Suprapubic skin (tissue), 4 donors: ENCODE results near the gene PEPD. TPM values are rescaled to one million over a fixed set of nuclear protein-coding genes. Genes with fewer than 3 reads are reported as not detected.

ENCODE experiments used
- DNase-seq, 2 donors: peaks; one replicate each; pipeline ENCODE4 v3.0.0-alpha.2; 2019; ENCODE audit warnings: low spot score in 2 of 2
- H3K27ac ChIP-seq: fragments of 200-600 bp; sonication (generic); one replicate; pipeline ENCODE4 v1.5.1; 2019
- H3K27me3 ChIP-seq: fragments of 200-600 bp; sonication (generic); one replicate; pipeline ENCODE4 v1.5.1; 2019
- H3K36me3 ChIP-seq: fragments of 200-600 bp; sonication (generic); one replicate; pipeline ENCODE4 v1.5.1; 2019
- H3K4me1 ChIP-seq: fragments of 200-600 bp; sonication (generic); one replicate; pipeline ENCODE4 v1.5.1; 2019
- H3K4me3 ChIP-seq: fragments of 200-600 bp; sonication (generic); one replicate; pipeline ENCODE4 v1.5.1; 2019; ENCODE audit warnings: mild to moderate bottlenecking
- H3K9me3 ChIP-seq: fragments of 200-600 bp; sonication (generic); one replicate; pipeline ENCODE4 v1.5.1; 2019
- CTCF ChIP-seq, 2 donors: fragments of 200-600 bp in 1 of 2; fragments of 450-650 bp in 1 of 2; sonication (generic) in 1 of 2; IDR thresholded peaks; one replicate each; pipeline ENCODE4 v1.5.1; 2016 to 2019; ENCODE audit warnings: antibody characterized with exemption in 2 of 2, mild to moderate bottlenecking in 1 of 2, moderate library complexity in 1 of 2
- EP300 ChIP-seq: sonication (generic); formaldehyde crosslinking; IDR thresholded peaks from one replicate; pipeline ENCODE4 v1.6.1; 2017; ENCODE audit warnings: antibody characterized with exemption
- POLR2A ChIP-seq, 2 donors: fragments of 450-650 bp; IDR thresholded peaks; one replicate each; pipeline ENCODE4 v1.6.1; 2017; ENCODE audit warnings: antibody characterized with exemption in 2 of 2, mild to moderate bottlenecking in 2 of 2, moderate library complexity in 2 of 2
- POLR2AphosphoS5 ChIP-seq, 3 donors: sonication (generic); formaldehyde crosslinking; IDR thresholded peaks; one replicate each; pipeline ENCODE4 v1.6.1; 2017; ENCODE audit warnings: antibody characterized with exemption in 3 of 3
- WGBS: methylation state at CpG from one replicate; pipeline ENCODE4 v1.1.5; 2018; 5-methylcytosine and 5-hydroxymethylcytosine counted together
- total RNA-seq, 4 donors: library from RNA; depleted of rRNA; stranded (reverse); fragments of >200 nt; gene quantifications; one replicate each; pipeline ENCODE4 v1.1.0, GENCODE V29; 2016

Gene PEPD
- total RNA-seq, 4 donors from 2014 or later, result 35.2 to 73.8 (median 55.9) TPM

DNA sequence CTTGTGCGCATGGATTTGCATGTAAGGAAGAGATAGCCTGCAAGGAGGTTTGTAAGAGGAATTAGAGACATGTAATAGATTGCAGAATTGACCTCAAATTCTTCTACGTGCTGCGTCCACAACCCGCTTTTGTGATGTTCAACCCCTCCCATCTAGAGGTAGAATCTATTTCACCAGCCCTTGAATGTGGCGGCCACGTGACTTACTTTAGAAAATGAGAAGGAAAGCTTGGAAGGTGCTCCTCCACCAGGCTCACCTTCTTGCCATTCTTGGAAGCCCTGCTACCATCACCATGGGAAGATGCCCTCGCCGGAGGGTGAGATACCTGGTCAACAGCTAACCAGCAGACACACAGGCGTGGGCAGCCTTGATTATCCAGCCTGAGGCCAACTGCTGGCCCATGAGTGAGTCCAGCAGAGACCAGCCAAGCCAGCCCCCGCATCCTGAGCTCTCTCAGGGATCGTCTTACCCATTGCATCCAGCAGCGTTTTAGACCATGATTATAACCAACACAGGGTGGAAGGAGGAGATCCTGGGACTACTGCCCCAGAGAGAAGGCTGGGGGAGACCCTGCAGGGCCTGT, 7.6 kb upstream of the PEPD start:
- H3K27ac ChIP-seq, result no peak overlapping the region
- WGBS, result 67% methylated on average over 12 of the region's 12 CpGs
- peaks cover 51% of the 10 kb centered on the region for H3K27me3 ChIP-seq
- H3K36me3 ChIP-seq, result no peaks in the 10 kb centered on the region
- no peaks in the 10 kb centered on the region for H3K4me1 ChIP-seq
- H3K4me3 ChIP-seq, result no peak overlapping the region
- TF ChIP-seq POLR2AphosphoS5 (IDR thresholded peaks at IDR 0.05), result no peak
- no peak for TF ChIP-seq EP300
- TF ChIP-seq CTCF (IDR thresholded peaks at IDR 0.05), result no peak
- TF ChIP-seq POLR2A (IDR thresholded peaks at IDR 0.05), result no peak
- no peaks in the 10 kb centered on the region for H3K9me3 ChIP-seq
- DNase-seq, result no peak

GRCh38 chr19:33528404-33528803, 6.8 kb upstream of the PEPD start:
- WGBS, result 66% methylated on average over 2 of the region's 2 CpGs
- Histone ChIP-seq H3K9me3 (no peaks in the 10 kb centered on the region), H3K4me3 (no peak overlapping the region), H3K4me1 (no peaks in the 10 kb centered on the region), H3K27me3 (peaks cover 43% of the 10 kb centered on the region), H3K36me3 (no peaks in the 10 kb centered on the region), H3K27ac (no peak overlapping the region)
- DNase-seq, result no peak
- TF ChIP-seq POLR2AphosphoS5 (IDR thresholded peaks at IDR 0.05), result no peak

DNA sequence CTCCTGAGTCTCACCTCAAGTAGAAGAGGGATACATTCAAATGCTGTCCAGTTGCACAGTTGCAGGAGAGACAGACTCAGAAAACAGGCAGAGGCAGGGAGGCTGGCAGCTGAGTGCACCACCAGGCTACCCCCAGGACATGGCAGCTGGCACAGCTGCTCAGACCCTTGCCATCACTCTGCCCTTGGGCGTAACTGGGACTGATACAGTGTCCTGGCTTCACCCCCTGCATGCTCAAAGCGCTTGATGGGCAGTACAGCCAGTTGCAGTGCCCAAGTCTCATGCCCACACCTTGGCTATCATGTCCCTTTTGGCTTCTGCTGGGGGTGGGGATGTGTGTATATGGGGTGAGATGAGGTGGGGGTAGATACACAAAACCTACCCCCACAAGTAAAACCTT, 5.5 kb upstream of the PEPD start:
- Histone ChIP-seq H3K4me3 (no peak overlapping the region), H3K27me3 (peaks cover 33% of the 10 kb centered on the region), H3K4me1 (peaks cover 5% of the 10 kb centered on the region), H3K36me3 (no peaks in the 10 kb centered on the region), H3K9me3 (no peaks in the 10 kb centered on the region), H3K27ac (no peak overlapping the region)
- WGBS, result 80% methylated on average over 1 of the region's 2 CpGs
- no peak for DNase-seq
- TF ChIP-seq EP300, result no peak
- TF ChIP-seq POLR2A (IDR thresholded peaks at IDR 0.05), result no peak
- TF ChIP-seq POLR2AphosphoS5 (IDR thresholded peaks at IDR 0.05), result no peak
- TF ChIP-seq CTCF (IDR thresholded peaks at IDR 0.05), result no peak

GRCh38 chr19:33524024-33524664, 2.6 kb upstream of the PEPD start:
- DNase-seq, result no peak
- Histone ChIP-seq H3K27ac (no peak overlapping the region), H3K27me3 (peaks cover 16% of the 10 kb centered on the region), H3K36me3 (no peaks in the 10 kb centered on the region), H3K4me3 (no peak overlapping the region), H3K9me3 (no peaks in the 10 kb centered on the region), H3K4me1 (peaks cover 21% of the 10 kb centered on the region)
- TF ChIP-seq POLR2A (IDR thresholded peaks at IDR 0.05), result no peak
- TF ChIP-seq POLR2AphosphoS5 (IDR thresholded peaks at IDR 0.05), result no peak
- no peak for TF ChIP-seq CTCF (IDR thresholded peaks at IDR 0.05)
- TF ChIP-seq EP300, result no peak
- 78% methylated on average over 14 of the region's 17 CpGs for WGBS

- Histone ChIP-seq H3K27me3 (peaks cover 7% of the 10 kb centered on the region), H3K27ac (no peak overlapping the region), H3K4me3 (no peak overlapping the region), H3K9me3 (no peaks in the 10 kb centered on the region), H3K36me3 (no peaks in the 10 kb centered on the region), H3K4me1 (peaks cover 21% of the 10 kb centered on the region)
- TF ChIP-seq CTCF (IDR thresholded peaks at IDR 0.05) (no peak), POLR2AphosphoS5 (IDR thresholded peaks at IDR 0.05) (no peak), EP300 (no peak), POLR2A (IDR thresholded peaks at IDR 0.05) (no peak)
- 60% methylated on average over 1 of the region's 2 CpGs for WGBS
- no peak for DNase-seq
These were observed 1.6 kb upstream of the PEPD start for GRCh38 chr19:33523167-33523566.

DNA sequence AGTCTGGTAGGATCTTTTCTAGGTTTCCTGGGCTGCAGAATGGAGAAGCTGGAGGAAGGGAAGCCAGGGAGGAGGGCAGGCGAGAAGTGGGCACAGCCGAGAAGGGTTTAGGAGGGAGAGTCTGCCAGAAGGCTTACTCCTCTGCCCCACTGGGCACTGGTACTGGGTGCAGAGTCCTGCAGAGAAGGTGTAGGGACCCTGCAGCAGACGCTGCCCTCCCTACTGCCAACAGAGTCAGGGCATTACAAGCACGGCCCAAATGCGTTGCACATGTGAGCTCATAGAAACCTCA, 726 bp upstream of the PEPD start:
- WGBS, result 78% methylated on average over 5 of the region's 5 CpGs
- DNase-seq, result no peak
- H3K27me3 ChIP-seq, result peaks cover 4% of the 10 kb centered on the region
- peak overlapping the region; percentile 84 for H3K4me3 ChIP-seq
- H3K4me1 ChIP-seq, result peaks cover 21% of the 10 kb centered on the region
- TF ChIP-seq EP300 (no peak), CTCF (IDR thresholded peaks at IDR 0.05) (no peak), POLR2AphosphoS5 (IDR thresholded peaks at IDR 0.05) (no peak), POLR2A (IDR thresholded peaks at IDR 0.05) (no peak)
- H3K27ac ChIP-seq, result no peak overlapping the region
- H3K36me3 ChIP-seq, result no peaks in the 10 kb centered on the region
- no peaks in the 10 kb centered on the region for H3K9me3 ChIP-seq
